Stimulated activated CD4-positive, alpha-beta T cell treated with anti-CD3 and anti-CD28 coated beads, Interleukin-4, amount 100 ng/mL, for 48 hours (primary cell): ENCODE measurements around the gene MRPS2.
"Not testable (repeated sequence)": the region's sequence is repeated elsewhere in the genome, so short reads cannot be mapped to it uniquely, and the experiment has no call there.

ENCODE experiments used
- DNase-seq, 2 donors: peaks; one replicate each; pipeline ENCODE4 v3.0.0-alpha.2; 2020; ENCODE audit warnings: low read depth in 2 of 2

Gene MRPS2

DNA sequence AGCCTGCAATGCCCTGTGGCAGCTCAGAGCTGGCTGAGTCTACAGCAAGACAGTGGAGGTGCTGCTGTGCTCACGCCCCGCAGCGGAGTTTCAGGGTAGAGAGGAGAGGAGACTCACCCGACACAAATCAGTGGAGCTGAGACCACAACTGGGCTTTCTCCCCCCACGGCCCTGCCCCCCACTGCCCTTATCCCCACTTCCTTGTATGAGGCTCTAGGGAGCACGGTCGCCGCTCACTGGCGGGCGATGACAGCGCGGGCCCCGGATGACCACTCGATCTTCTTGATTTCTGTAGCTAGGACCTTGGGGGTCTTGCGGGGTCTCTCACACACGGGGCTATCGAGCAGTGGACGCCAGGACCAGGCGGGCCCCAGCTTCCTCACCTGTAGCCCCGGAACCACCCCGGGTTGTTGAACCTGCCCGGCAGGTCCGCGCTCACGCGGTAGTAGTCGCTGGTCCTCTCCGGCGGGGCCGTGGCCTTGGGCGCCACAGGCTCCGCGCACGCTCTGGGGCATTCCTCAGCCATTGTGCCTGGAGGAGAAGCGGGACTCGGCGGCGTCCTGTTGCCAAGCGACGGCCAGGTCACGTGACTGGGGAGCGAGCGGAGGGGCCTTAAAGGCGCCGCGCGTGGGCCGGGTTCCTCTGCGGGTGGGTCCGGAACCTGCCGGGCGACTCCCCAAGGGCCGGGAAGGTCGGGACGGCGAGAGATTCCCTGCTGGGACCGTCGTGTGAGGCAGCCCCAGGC lies 984 bp upstream of the MRPS2 start:
- DNase-seq: peak; percentile 78 to 90

DNA sequence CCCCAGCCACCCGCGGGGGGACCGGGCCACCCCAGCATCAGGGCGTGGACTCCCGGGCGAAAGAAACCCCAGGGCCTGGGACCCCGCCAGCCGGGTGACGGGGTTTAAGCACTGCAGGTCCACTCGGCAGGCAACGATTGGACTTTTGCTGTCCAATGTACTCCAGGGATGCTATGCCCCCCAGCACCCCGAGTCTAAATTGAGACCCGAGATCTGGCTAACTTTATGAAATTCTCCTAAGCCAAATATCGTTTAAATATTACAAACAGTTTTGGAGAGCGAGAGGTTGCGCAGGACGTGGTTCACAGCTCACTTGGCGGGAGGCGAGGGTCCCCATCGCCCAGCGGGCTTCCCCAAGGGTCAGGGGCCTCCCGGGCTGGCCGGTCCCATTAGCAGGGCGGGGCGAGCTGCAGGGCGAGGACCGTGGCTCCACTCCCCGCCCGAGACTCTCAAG lies 384 bp upstream of the MRPS2 start:
- DNase-seq: no peak

DNA sequence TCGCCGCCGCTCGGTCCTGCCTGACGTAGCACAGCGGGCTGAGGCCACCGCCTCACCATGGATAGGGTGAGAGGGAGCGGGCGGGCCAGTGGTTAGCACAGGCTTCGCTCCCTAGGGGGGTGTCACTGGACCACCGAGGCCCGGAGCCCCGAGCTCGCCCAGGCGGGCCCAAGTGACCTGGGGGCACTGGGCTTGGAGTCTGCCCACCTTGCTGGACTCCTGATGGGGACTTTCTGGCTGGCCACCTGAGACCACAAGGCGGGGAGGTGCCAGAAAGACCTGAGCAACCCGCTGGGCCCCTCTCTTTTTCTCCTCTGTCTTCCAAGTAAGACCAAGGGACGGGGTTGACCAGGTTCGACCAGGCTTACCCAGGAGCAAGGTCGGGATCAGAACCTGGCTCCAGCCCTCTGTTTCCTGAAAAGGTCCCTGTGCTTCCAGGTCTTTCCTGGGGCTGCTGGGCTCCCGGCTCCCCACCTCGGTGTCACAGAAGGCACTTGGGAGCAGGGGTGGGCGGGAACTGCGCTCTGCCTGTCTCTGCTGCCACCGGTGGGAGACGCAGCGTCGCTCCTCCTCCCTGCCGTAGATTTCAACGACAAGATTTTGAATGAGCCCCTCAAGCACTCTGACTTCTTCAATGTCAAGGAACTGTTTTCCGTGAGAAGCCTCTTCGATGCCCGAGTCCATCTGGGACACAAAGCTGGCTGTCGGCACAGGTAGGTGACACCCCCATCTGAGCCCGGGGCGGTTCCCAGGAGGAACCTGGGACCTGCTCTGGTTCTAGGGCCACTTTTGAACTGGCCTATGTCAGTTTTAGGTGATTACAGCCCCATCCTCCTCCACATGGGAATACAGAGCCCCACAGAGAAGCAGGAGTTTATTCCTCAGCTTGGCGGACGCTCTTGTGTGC lies 1.0 kb downstream of the MRPS2 start:
- no peak for DNase-seq

DNA sequence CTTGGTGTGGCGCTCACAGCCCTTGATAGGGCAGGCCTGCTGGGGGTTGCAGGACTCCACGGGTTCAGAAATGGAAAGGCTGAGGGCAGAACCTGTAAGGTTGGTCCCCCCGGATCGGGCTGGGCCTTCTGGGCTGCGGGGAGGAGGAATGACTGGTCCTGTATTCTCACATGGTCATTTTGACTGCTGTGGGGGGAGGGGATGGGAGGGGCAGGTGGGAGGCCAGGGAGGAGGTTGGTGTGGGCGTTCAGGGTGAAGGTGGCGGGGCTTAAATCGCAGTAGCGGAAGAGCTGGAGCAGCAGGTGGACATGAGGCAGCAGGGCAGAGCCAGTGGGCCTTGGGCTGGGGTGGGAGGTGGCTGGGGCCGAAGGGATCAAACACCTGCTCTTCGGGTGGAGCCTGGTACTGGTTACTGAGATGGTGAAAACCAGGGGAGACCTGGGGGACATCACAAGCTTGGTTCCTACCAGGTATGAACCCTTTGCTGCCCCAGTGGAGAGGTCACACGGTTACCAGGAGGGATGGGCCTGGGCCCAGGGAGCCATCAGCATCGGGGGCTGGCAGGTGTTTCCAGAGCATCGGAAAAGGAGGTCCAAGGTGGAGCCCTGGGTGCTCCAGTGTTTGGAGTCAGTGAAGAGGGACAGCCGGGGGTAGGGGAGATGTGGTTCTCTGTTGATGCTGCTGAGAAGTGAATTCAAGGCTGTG lies 1.8 kb downstream of the MRPS2 start:
- DNase-seq: no peak

DNA sequence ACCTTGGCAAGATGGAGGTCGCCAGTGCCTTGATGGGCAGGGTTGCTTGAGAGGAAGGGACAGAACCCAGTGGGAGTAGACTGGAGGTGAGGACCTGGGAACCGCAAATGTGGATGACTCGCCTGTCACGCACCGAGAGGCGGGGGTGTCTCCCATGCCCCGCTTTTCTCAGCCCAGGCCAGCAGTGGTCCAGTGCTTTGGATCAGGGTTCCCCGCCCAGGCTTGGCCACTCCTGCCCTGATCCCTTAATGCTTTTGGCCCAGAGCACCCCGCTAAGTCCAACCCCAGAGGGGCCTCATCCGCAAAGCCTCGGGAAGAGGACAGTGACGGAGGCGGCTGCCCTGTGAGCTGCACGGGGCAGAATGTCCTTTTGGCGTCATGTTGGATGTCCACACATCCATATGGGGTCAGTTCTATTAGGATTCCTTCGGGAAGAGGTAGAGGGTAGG lies 2.4 kb downstream of the MRPS2 start:
- no peak for DNase-seq

DNA sequence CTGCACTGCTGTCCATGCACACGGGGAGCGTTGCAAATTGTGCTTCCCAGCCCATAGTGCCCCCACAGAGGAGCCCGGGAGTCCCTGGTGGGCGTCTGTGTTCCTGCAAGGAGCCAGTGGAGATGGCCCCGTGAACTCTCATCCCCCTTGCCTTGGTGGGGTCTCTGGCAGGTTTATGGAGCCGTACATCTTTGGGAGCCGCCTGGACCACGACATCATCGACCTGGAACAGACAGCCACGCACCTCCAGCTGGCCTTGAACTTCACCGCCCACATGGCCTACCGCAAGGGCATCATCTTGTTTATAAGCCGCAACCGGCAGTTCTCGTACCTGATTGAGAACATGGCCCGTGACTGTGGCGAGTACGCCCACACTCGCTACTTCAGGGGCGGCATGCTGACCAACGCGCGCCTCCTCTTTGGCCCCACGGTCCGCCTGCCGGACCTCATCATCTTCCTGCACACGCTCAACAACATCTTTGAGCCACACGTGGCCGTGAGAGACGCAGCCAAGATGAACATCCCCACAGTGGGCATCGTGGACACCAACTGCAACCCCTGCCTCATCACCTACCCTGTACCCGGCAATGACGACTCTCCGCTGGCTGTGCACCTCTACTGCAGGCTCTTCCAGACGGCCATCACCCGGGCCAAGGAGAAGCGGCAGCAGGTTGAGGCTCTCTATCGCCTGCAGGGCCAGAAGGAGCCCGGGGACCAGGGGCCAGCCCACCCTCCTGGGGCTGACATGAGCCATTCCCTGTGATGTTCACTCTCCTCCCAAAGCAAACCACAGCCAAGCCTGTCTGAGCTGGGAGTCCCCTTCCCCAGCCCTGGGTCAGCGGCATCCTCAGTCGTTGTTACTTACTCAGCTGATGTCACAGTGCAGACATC lies 3.1 kb downstream of the MRPS2 start:
- no peak for DNase-seq

DNA sequence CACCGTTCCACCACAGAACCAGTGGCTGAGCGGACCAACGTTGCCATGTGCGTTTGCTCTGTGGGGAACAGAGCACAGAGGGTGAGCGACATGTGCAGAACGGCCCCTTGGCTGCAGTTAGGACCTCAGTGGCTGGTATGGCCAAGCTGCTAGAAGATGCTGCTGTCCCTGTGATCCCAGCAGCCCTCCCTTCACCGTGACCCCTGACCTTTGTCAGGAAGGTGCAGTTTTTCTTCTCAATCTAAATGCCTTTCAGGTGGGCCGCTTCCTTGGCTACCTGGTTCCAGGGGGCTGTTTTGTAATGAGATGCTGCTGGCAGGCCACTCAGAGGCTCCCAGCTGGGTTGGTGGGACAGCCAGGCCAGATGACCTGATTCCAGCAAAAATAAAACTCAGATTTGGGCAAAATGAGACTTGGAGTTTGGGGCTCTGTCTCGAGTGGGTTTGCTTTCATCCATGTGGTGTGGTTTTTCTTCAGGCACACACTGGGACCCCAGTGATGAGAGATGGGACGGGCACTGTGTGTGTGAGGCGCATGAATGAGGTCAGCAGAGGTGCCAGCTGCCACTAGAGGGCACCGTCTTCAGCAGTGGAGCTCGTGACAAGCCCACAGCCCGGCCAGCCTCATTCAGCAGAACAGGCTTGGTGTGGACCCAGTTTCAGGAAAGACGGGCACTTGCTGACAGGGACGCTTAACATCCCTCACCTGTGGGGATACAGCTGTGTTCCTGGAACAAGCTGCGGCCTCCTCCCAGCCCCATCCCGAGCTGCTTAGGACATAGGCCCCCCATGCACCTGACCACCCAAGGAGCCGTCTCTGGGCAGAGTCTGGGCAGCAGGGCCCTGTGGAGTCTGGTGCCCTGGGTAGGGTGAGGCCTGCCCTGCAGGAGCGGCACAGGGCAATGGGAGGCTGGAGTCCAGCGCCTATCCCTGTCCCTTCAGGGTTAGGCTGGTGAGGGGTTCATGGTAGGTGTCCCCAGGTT lies 4.1 kb downstream of the MRPS2 start:
- DNase-seq: peak; percentile 52

DNA sequence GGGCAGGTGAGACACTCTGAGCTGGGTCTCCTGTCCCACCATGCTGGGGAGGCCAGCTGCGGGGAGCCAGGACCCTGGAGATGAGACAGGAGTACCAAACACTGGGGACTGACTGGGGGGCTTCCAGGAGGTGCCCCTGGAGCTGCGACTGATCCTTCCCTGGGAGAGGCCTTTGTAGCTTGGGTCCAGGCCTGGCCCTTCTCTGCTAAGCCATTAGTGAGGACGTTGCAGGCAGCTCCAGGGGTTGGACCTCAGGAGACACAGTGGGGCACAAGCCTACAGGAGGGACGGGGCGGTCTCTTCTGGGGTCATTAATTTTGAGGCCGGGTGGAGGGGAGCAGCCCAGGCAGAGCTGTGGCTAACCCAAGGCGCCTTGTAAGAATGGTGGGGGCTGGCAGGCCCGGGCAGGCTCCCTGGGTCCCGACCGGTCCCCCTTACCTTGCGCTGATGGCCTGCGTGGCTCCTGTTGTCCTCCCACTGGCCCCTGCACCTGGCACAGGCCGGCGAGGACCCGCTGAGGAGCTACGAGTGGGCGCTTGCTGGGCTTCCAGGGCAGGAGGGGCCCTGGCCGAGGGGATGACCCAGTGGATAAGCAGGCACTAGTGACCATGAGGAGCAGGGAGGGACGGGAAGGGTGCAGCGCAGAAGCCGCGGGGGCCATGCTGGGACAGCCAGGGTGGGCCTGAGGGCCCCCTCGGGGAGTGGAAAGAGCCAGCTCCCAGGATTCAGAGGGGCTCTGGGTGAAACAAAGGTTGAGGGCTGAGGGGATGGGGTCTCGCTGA lies 5.1 kb downstream of the MRPS2 start:
- no peak for DNase-seq

DNA sequence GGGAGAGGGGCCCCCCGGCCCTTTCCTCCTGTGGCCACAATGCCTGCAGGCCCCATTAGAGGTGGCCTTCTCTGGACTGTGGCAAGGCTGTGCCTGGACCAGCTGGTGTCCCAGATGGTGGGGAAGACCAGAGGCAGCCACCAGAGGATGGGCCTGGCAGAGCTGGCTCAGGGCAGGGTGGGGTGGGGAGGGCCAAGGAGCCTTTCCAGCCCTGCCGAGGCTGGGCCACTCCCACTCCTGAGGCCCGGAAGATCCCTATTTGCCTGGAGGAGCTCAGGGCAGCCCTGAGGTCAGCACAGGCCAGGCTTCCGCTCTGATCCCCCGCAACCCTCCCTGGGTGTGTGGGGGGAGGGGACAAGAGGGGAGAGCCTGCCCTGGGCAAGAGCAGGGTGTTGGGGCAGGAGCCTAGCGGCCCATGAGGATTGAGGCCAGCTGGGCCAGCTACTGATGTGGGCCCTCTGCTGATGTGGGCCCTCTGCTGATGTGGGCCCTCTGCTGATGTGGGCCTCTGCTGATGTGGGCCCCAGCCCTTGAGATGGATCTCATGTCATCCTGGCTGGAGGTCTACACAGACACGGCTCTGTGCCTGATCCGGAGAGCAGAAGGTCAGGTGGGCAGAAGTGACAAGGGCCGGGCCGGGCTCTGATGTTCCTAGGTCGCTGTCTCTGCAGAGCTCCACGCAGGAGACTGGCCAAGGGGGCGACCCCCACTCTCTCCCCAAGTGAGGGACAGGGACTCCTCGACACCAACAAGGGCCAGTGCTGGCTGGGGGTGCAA lies 6.0 kb downstream of the MRPS2 start:
- no peak for DNase-seq

DNA sequence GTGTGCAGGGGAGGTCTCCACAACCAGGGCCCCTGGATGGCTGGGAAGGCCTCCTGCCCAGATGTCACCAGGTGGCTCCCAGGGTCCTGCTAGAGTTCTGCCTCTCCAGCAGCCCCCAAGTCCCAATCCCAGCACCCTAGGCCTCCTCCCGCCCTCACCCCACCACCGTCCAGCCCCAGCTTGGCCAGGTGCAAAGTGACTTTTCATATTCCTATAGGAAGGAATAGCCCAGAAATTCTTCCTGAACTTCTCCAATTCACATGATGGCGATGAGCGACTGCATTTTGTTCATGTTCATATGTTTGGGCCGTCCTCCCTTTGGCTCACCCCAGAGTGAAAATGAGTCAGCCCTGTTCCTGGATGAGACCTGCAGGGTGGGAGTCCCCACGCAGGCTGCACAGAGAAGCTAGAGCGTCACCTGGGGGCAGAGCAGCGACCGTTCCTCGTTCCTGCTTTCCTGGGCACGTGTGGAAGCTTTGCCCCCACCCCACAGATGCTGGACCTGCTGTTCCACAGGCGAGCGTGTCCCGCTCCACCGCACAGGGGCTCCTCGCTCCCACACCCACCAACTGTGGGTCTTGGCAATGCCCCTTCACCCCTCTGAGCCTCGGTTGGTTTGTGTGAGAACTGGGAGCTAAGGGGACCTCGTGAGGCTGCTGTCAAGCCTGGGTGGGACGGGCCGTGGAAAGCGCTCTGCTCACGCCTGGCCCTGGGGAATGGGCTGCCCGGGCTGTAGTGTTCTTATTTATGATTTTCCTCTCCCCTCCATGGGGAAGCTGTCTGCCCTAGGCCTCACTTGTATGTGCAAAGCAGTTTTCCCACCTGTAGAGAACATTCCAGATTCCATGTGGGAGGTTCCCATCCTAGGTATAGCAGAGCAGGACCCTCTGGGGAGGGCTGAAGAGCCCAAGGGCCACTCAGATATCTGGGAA lies 6.9 kb downstream of the MRPS2 start:
- DNase-seq: no peak

DNA sequence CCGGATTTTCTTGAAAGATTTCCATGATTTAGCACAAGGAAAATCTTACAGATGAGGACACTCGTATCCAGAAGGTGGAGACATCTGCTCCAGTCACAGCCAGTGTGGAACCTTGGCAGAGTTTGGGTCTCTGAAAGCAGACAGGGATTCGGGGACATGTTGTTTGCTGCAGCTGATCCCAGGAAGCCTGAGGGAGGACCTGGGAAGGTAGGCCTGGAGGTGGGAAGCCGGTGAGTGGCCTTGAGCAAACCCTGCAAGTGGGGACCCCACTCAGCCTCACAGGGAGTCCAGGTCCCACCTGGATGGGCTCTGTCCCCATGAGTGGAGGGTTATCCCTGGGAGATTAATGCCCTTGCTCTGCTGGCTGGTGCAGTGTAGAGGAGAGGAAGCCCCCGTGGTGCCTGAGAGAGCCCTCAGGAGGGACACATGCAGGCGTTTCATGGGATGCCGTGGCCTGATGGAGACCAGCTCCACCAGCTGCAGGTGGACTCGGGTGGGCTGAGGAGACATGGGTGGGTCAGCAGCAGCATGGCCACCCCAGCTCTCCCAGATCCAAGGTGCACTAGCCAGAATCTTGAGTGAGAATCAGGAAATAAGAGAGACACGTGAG lies 7.8 kb downstream of the MRPS2 start:
- no peak for DNase-seq

DNA sequence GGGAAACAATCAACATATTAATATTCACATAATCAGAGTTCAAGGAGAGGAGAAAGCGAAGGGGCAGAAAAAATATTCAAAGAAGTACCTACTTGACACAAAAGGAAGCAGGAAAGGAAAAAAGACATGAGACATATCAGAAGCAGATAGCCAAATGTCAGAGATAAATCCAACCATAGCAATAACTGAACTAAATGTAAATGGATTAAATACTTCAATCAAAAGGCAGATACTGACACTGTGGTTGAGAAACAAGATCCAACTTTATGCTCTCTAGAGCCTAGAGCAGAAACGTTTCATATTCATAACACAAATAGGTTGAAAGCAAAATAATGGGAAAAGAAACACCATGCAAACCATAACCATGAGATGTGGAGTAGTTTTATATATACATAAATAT lies 9.0 kb downstream of the MRPS2 start:
- no peak for DNase-seq

DNA sequence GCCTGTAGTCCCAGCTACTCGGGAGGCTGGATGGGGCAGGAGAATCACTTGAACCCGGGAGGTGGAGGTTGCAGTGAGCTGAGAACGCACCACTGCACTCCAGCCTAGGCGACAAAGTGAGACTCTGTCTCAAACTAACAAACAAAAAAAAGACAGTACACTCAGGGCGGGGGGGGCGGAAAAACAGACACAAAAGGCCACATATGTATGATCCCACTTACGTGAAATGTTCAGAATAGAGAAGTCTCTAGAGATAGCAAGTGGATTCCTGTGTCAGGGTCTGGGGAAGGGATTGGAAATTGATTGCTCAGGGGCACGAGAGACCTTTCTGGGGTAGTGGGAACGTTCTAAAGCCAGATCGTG lies 11.7 kb downstream of the MRPS2 start:
- DNase-seq: no peak

DNA sequence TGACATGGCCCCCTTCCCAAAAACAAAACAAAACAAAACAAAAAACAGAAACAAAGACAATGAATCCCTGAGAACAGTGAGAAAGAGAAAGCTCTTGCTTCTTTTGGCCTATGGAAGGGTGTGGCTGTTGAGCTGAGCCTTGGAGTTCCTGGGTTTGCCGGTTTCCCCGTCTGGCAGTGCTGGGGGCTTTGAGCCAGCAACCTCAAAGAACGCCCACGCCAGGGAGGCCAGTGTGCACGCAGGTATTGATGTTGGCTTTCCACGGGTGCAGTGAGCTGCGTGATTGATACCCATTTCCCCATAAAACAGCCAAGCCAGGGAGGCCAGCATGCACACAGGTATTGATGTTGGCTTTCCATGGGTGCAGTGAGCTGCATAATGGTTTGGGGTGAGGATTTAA lies 12.4 kb downstream of the MRPS2 start:
- DNase-seq: no peak

DNA sequence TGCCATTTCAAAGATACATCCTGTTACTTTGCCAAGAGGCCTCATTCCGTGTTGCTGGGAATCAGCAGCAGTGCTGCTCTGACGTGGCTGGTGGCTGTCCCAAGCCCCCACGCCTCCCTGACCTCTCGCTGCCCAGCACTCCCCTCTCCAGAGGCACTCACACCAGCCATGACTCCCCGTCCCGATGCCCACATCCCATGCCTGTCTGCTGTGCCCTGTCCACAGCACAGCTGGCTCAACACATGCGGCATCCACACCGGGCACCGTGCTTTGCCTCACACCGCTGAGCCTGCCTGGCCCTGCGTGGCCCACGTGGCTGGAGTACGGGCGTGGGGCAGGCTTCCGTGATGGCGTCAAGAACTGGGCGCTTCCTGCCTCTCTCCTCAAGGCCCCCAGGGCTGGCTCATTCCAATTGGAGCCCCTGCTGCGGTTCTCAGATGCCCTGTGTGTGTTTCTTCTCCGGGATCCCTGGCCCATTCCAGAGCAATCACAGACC lies 12.9 kb downstream of the MRPS2 start:
- DNase-seq: no peak

DNA sequence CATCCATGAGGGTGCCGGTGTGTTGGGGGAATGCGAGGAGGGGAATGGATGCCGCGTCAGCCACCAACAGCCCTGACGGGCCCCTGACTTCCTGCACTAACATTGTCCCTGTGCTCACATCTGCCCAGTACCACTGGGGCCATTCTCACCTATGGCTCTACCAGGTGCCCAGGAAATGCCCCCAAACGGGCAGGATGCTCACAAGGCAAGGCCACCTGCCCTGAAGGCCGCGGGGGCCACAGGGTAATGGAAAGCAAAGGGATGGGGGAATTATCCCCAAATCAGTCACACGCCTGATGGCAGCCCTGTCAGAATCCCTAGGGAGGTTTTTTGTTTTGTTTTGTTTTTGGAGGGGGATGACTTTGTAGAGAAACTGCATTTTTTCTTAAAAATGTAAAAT lies 13.4 kb downstream of the MRPS2 start:
- DNase-seq: not testable (repeated sequence)
